K562 (cell line): ENCODE measurements around the gene RBPMS2. TPM values are rescaled to one million over a fixed set of nuclear protein-coding genes. Genes with fewer than 3 reads are reported as not detected.
A peak's percentile ranks its signal among the peaks of the same experiment; 100 is the strongest.

Experiments used
- ADNP ChIP-seq: fragments of 200-800 bp; sonication (Bioruptor generic); IDR thresholded peaks from 2 replicates; pipeline ENCODE4 v1.6.1; 2016; ENCODE audit warnings: missing genetic modification characterization, missing compliant biosample characterization
- IRF2 ChIP-seq: sonication (generic); formaldehyde crosslinking; IDR thresholded peaks from 2 replicates; pipeline ENCODE4 v1.8.1; 2022; ENCODE audit warnings: mild to moderate bottlenecking, missing genetic modification reagents
- MCM7 ChIP-seq, 2 experiments: fragments of 450-650 bp; IDR thresholded peaks; 2 replicates each; pipeline ENCODE4 v1.6.1; 2016 to 2018
- POLR2G ChIP-seq: fragments of 200-400 bp; formaldehyde crosslinking; IDR thresholded peaks from 2 replicates; pipeline ENCODE4 v1.6.1; 2017; ENCODE audit warnings: low read depth, mild to moderate bottlenecking, antibody characterized with exemption, low read length, moderate library complexity
- RAD21 ChIP-seq, 2 experiments: fragments of 250-450 bp in 1 of 2; fragments of 450-650 bp in 1 of 2; sonication (Bioruptor Pico) in 1 of 2; formaldehyde crosslinking in 1 of 2; IDR thresholded peaks in 1 of 2; conservative IDR thresholded peaks in 1 of 2; 2 replicates each; pipeline versions ENCODE4 v1.4.0 to v1.8.0; 2020 to 2022; ENCODE audit warnings: mild to moderate bottlenecking in 2 of 2, moderate library complexity in 1 of 2
- RCOR1 ChIP-seq, 2 experiments: IDR thresholded peaks; 2 replicates each; pipeline ENCODE4 v1.6.1; 2012; ENCODE audit warnings: low read depth in 2 of 2, low read length in 2 of 2, borderline replicate concordance in 1 of 2, improper control_type of control experiment in 1 of 2
- TEAD1 ChIP-seq, 2 experiments: fragments of 450-650 bp in 1 of 2; sonication (generic) in 1 of 2; formaldehyde crosslinking; IDR thresholded peaks; 2 replicates each; pipeline versions ENCODE4 v1.4.0 to v1.8.0; 2020 to 2022; ENCODE audit warnings: mild to moderate bottlenecking in 2 of 2, missing genetic modification reagents in 1 of 2
- XRCC4 ChIP-seq: IDR thresholded peaks from one replicate; pipeline ENCODE4 v1.6.1; 2011; ENCODE audit not compliant: insufficient read depth, insufficient read length; ENCODE audit errors: extremely low read depth
- ZNF668 ChIP-seq: fragments of 250-450 bp; sonication (Bioruptor Pico); IDR thresholded peaks from 2 replicates; pipeline ENCODE4 v1.8.0; 2022; ENCODE audit warnings: mild to moderate bottlenecking, inconsistent platforms
- ZNF785 ChIP-seq: fragments of 250-450 bp; sonication (Bioruptor Pico); IDR thresholded peaks from 2 replicates; pipeline ENCODE4 v1.4.0; 2020; ENCODE audit warnings: mild to moderate bottlenecking
- ZNF79 ChIP-seq: fragments of 250-450 bp; sonication (Bioruptor Pico); IDR thresholded peaks from 2 replicates; pipeline ENCODE4 v1.4.0; 2020; ENCODE audit warnings: low read depth, mild to moderate bottlenecking, moderate library complexity
- polyA plus RNA-seq, 8 experiments: library from polyadenylated mRNA; depleted of rRNA in 4 of 8; stranded (reverse) in 5 of 8; unstranded in 3 of 8; fragments of >200 nt; fragmentation: Nextera tagmentation in 2 of 8; fragmentation: Illumina TruSeq in 1 of 8; extraction: Ambion mirVana in 2 of 8; extraction: Trizol in 1 of 8; gene quantifications; 2 replicates each; pipeline versions ENCODE4 v1.2.1 to v1.2.3, GENCODE V29; 2011 to 2014; ENCODE audit warnings: inconsistent platforms in 1 of 8, missing spikeins in 1 of 8
- total RNA-seq, 7 experiments: library from RNA; depleted of rRNA in 6 of 7; stranded (reverse); fragments of >200 nt in 6 of 7; fragmentation: Illumina TruSeq in 2 of 7; extraction: Trizol in 2 of 7; gene quantifications; 2 replicates each; pipeline versions ENCODE4 v1.2.1 to v1.2.3, GENCODE V29; 2011 to 2021; ENCODE audit warnings: low replicate concordance in 1 of 7
- TF ChIP-seq, protein P1 (sequence below): fragments of 450-650 bp; conservative IDR thresholded peaks from 2 replicates; pipeline ENCODE4 v1.6.1; 2016; ENCODE audit warnings: missing genetic modification characterization, low read depth, mild to moderate bottlenecking, missing compliant biosample characterization, moderate library complexity
- TF ChIP-seq, protein P2 (sequence below): fragments of 200-600 bp; sonication (generic); IDR thresholded peaks from one replicate; pipeline ENCODE4 v1.6.1; 2012; ENCODE audit warnings: mild to moderate bottlenecking, low read depth, low read length, inconsistent platforms
- TF ChIP-seq, protein P3 (sequence below): sonication (generic); formaldehyde crosslinking; IDR thresholded peaks from 2 replicates; pipeline ENCODE4 v1.8.1; 2023; ENCODE audit warnings: mild to moderate bottlenecking, missing genetic modification reagents

Gene RBPMS2
- total and polyA plus RNA-seq, 9 of the 15 experiments (the other 6 are each of a cell fraction or from before 2014, with no cell fraction given) = 0.11 to 2.6 (median 0.37) TPM; not detected in 1

DNA sequence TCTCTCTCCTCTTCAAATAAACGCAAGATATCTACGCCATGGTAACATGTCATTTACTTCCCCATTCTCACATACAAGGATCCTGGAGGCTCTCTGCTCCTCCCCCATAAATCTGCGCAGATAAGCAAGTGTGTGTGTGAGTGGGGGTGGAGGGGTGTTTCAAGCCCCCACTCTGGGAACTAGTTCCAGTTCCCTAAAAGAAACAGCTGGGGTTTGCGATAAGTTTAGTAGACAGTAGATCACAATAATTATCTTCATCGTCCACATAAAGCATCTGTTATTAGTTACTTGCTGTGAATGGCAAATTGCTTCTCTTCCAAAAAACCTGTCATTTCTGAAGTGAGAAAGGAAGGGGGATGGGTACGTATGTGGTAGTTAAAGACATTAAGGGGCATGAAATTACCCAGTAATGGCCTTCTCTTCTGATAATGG is 79.8 kb downstream of the RBPMS2 start (continued):
- TF ChIP-seq RCOR1 (IDR thresholded peaks at IDR 0.05; ENCODE audit: borderline replicate concordance in 1 of 2, low read depth in 2 of 2, low read length in 2 of 2) = peak; percentile 100
- no peak for TF ChIP-seq ZNF668 (CRISPR knock-in tag)
- no peak for TF ChIP-seq ZNF785 (CRISPR knock-in tag)
- TF ChIP-seq ZNF79 (CRISPR knock-in tag) = 0 out of 2 replicates have a peak, but pooled peaks have one; percentile 53
- TF ChIP-seq RAD21 (CRISPR knock-in tag; conservative IDR thresholded peaks at IDR 0.05 in 1 of 2, IDR thresholded peaks at IDR 0.05 in 1 of 2) = peak in 1 of 2 experiments; percentile 10; a peak in 1 of 4 replicates
- TF ChIP-seq, protein P1, sequence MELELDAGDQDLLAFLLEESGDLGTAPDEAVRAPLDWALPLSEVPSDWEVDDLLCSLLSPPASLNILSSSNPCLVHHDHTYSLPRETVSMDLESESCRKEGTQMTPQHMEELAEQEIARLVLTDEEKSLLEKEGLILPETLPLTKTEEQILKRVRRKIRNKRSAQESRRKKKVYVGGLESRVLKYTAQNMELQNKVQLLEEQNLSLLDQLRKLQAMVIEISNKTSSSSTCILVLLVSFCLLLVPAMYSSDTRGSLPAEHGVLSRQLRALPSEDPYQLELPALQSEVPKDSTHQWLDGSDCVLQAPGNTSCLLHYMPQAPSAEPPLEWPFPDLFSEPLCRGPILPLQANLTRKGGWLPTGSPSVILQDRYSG (tag) = no peak; the same call in 1 of the 2 replicates
- TF ChIP-seq, protein P2, sequence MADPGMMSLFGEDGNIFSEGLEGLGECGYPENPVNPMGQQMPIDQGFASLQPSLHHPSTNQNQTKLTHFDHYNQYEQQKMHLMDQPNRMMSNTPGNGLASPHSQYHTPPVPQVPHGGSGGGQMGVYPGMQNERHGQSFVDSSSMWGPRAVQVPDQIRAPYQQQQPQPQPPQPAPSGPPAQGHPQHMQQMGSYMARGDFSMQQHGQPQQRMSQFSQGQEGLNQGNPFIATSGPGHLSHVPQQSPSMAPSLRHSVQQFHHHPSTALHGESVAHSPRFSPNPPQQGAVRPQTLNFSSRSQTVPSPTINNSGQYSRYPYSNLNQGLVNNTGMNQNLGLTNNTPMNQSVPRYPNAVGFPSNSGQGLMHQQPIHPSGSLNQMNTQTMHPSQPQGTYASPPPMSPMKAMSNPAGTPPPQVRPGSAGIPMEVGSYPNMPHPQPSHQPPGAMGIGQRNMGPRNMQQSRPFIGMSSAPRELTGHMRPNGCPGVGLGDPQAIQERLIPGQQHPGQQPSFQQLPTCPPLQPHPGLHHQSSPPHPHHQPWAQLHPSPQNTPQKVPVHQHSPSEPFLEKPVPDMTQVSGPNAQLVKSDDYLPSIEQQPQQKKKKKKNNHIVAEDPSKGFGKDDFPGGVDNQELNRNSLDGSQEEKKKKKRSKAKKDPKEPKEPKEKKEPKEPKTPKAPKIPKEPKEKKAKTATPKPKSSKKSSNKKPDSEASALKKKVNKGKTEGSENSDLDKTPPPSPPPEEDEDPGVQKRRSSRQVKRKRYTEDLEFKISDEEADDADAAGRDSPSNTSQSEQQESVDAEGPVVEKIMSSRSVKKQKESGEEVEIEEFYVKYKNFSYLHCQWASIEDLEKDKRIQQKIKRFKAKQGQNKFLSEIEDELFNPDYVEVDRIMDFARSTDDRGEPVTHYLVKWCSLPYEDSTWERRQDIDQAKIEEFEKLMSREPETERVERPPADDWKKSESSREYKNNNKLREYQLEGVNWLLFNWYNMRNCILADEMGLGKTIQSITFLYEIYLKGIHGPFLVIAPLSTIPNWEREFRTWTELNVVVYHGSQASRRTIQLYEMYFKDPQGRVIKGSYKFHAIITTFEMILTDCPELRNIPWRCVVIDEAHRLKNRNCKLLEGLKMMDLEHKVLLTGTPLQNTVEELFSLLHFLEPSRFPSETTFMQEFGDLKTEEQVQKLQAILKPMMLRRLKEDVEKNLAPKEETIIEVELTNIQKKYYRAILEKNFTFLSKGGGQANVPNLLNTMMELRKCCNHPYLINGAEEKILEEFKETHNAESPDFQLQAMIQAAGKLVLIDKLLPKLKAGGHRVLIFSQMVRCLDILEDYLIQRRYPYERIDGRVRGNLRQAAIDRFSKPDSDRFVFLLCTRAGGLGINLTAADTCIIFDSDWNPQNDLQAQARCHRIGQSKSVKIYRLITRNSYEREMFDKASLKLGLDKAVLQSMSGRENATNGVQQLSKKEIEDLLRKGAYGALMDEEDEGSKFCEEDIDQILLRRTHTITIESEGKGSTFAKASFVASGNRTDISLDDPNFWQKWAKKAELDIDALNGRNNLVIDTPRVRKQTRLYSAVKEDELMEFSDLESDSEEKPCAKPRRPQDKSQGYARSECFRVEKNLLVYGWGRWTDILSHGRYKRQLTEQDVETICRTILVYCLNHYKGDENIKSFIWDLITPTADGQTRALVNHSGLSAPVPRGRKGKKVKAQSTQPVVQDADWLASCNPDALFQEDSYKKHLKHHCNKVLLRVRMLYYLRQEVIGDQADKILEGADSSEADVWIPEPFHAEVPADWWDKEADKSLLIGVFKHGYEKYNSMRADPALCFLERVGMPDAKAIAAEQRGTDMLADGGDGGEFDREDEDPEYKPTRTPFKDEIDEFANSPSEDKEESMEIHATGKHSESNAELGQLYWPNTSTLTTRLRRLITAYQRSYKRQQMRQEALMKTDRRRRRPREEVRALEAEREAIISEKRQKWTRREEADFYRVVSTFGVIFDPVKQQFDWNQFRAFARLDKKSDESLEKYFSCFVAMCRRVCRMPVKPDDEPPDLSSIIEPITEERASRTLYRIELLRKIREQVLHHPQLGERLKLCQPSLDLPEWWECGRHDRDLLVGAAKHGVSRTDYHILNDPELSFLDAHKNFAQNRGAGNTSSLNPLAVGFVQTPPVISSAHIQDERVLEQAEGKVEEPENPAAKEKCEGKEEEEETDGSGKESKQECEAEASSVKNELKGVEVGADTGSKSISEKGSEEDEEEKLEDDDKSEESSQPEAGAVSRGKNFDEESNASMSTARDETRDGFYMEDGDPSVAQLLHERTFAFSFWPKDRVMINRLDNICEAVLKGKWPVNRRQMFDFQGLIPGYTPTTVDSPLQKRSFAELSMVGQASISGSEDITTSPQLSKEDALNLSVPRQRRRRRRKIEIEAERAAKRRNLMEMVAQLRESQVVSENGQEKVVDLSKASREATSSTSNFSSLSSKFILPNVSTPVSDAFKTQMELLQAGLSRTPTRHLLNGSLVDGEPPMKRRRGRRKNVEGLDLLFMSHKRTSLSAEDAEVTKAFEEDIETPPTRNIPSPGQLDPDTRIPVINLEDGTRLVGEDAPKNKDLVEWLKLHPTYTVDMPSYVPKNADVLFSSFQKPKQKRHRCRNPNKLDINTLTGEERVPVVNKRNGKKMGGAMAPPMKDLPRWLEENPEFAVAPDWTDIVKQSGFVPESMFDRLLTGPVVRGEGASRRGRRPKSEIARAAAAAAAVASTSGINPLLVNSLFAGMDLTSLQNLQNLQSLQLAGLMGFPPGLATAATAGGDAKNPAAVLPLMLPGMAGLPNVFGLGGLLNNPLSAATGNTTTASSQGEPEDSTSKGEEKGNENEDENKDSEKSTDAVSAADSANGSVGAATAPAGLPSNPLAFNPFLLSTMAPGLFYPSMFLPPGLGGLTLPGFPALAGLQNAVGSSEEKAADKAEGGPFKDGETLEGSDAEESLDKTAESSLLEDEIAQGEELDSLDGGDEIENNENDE = no peak
- peak; percentile 81 to 91; a peak in 3 of 4 replicates for TF ChIP-seq TEAD1 (CRISPR knock-in tag; IDR thresholded peaks at IDR 0.05)
- TF ChIP-seq MCM7 (IDR thresholded peaks at IDR 0.05) = no peak
- TF ChIP-seq ADNP (tag) = peak; percentile 57; the same call in 1 of the 2 replicates
- no peak for TF ChIP-seq XRCC4
- no peak for TF ChIP-seq IRF2 (CRISPR knock-in tag)
- TF ChIP-seq, protein P3, sequence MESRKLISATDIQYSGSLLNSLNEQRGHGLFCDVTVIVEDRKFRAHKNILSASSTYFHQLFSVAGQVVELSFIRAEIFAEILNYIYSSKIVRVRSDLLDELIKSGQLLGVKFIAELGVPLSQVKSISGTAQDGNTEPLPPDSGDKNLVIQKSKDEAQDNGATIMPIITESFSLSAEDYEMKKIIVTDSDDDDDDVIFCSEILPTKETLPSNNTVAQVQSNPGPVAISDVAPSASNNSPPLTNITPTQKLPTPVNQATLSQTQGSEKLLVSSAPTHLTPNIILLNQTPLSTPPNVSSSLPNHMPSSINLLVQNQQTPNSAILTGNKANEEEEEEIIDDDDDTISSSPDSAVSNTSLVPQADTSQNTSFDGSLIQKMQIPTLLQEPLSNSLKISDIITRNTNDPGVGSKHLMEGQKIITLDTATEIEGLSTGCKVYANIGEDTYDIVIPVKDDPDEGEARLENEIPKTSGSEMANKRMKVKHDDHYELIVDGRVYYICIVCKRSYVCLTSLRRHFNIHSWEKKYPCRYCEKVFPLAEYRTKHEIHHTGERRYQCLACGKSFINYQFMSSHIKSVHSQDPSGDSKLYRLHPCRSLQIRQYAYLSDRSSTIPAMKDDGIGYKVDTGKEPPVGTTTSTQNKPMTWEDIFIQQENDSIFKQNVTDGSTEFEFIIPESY (CRISPR knock-in tag) = peak; percentile 65
- no peak for TF ChIP-seq POLR2G
